Left hindlimb (tissue), 1 donor: ENCODE data around the gene PLCB4.
"Not testable (repeated sequence)": the region's sequence is repeated elsewhere in the genome, so short reads cannot be mapped to it uniquely, and the experiment has no call there.

Experiments
- DNase-seq: peaks from one replicate; pipeline ENCODE4 v3.0.0-alpha.2; 2018

Gene PLCB4

DNA sequence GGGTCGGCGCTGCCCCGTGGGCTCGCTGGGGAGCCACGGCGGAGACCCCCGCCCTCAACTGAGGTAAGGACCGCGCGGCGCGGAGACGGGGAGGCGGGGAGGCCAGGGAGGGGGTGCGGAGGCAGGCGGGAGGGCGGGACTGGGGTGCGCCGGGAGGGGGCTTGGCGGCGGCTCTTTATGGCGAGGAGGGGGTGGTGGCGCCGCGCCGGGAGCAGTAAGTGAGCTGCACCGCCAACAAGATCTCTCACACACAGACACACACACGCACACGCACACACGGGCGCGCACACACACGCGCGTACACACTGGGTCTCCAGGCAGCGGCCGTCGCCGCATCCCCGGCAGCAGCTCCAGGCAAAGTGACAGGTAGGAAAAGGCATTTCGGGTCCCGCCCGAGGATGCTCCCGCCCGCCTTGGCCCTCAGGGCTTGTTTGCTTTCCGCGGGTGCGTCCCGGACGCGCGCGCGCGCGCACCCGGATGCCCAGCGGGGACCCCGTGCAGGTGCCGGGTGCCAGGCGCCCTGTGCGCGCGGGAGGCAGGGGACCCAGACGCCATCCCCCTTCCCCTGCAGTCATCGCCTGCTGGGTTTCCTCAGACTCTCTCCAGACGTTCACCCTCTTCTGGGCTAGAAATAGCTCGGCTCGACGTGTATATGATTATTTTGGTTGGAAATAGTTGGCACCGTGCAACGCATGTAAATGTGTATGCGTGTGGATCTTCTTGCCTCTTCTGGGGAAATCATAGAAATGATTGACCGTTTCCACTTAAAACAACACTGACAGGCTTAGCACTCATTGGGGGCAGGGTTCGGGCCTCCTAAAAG is at the start of gene PLCB4:
TSS of gene PLCB4 (plus strand) at position 247 of the 823 bp plus-strand sequence. CDS start 238,728 bp downstream, outside the sequence.
- DNase-seq = peak; percentile 75

DNA sequence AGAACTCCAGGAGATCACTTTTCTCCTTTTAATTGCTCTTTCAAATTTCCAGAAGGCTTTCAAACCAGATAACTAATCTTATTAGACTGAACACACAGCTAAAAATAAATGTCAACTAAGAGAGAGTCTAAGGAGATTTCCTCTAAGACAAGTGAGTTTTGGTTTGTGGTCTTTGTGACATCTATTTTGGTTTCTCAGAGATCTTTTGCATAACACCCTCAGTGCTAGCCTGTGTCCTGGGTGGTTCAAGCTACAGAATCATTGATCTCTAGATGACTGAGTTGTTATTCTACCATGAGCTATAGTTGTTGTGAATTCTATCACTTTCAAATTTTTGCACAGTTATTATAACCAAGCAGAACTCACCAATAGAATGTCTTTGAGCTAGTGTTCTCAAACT is 49.1 kb upstream of the PLCB4 start:
- no peak for DNase-seq

DNA sequence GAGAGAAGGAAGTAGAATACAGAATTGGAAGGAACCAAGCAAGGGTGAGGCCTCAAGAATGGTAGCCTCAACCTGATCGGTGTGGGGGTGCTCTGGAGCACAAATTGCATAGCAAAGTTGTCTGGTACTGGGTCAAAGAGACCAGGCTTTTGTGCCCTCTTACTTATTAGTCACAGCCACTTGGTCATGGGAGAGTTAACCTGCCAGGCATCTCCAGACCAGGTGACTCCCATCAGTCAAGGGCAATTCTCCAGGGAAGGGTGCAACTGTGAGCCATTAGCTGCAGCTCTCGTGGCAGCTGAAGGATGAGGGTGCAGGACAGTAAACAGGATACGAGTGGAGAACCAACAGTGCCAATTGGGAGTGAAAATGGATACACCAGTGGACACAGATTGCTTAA is 47.7 kb upstream of the PLCB4 start:
- no peak for DNase-seq

DNA sequence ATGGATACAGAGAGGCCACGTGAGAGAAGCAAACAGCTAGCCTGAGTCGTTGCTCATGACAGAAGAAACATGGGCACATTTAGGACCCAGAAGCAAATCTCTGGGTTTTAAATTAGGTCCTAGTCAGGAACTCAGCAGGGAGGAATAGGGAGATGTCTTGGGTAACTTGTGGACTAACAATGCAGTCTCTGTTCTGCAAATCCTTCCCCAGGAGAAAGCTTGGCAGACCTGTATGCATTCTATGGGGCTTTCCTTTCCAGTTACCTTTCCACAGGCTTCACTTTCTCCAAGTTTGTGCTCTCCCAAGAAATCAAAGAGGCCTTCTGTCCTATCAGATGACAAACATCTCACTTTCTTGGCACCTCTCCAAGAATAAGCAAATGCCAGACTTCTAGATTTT is 47.2 kb upstream of the PLCB4 start:
- no peak for DNase-seq

DNA sequence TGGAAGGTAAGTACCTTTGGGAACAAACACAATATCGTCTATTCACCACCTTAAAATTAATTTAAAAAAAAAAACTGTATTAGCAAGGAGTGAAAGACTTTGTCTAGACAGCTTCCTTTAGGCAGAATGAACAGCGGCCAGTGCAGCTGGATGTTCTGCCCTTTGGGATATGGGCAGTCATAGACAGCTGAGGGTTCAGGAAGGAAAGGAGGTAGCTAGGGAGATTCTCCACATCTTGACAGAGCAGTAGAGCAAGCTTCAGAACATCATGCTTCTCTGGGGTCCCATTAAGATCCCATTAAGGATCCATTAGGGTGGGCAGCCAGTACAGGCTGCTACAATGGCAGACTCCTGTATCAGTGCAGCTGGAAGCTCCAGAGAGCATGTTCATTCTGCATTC is 46.5 kb upstream of the PLCB4 start:
- DNase-seq = no peak

DNA sequence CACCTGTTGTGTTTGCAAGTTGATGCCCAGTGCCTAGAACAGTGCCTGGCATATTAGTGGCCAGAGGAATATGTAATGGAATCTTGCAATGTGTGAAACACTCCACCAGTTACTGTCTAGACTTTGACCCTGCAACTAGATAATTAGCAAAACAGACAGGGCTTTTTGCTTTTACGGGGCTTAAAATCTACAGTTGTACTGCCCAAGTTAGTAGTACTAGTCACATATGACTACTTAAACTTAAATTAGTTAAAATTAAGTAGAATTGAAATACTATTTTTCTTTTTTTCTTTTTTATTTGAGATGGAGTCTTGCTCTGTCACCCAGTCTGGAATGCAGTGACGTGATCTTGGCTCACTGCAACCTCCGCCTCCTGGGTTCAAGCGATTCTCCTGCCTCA is 44.3 kb upstream of the PLCB4 start:
- no peak for DNase-seq

DNA sequence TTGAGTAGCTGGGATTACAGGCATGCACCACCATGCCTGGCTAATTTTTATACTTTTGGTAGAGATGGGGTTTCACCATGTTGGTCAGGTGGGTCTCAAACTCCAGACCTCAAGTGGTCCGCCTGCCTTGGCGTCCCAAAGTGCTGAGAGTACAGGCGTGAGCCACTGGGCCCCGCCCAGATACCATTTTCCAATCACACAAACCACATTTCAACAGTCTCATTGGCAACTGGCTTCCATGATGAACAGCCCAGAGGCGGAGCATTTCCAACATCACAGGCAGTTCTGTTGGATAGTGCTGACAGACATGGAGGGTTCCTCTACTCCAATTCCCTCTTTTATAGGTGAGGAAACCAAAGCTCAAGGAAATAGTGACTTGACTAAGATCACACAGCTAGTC is 43.9 kb upstream of the PLCB4 start:
- no peak for DNase-seq

DNA sequence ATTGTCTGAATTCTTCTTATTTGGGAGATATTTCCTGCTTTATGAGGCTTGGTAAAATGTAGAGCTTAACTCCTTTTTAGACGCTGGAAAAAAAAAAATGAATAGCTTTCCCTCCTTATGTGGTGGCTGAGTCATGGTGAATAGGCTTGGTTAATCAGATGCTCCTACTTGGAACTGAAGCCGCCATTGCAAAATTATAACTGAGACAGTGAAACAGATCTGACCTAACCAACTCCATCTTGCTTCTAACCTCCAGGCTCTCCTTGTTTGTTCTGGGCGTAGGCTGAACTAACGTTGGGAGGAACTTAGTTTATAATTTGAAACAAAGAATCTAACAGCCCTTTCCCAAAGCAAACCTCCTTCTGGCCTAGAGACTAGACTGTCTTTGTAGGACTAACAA is 43.2 kb upstream of the PLCB4 start:
- no peak for DNase-seq

DNA sequence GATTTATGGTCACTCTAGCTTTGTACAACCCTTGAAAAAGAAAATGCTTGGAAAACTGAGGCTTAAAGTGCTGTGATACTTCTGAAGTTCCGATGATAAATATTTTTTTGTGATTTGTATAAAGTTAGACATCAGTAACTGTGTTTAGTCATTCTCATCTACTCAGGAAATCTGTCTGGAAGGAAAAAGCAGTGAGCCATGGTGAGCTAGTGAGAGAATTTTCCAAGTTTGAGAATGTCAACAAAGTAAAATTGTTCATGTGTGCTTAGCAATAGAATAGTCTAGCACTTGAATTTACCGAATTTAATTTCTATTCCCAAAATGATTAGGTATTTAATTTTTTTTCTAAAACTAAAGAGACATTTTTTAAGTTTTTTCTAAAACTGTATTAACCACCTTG is 41.3 kb upstream of the PLCB4 start:
- DNase-seq = no peak

DNA sequence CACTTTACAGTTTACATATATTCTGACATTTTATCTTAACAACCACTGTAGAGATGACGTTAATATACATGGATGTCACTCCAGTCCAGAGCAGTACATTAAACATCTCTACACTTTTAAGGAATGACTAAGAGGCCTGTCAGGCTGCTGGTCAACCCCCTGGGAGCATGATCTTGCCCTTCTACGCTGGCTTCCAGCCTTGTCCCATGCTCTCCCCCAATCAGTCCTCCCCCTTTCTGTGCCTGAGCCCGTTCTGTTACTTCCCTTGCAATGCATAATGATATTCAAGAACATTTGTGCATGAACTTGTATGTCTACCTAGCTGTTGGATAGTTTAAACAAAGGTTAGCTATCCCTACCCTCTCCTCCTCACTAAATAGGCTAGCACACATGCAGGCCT is 40.5 kb upstream of the PLCB4 start:
- no peak for DNase-seq

DNA sequence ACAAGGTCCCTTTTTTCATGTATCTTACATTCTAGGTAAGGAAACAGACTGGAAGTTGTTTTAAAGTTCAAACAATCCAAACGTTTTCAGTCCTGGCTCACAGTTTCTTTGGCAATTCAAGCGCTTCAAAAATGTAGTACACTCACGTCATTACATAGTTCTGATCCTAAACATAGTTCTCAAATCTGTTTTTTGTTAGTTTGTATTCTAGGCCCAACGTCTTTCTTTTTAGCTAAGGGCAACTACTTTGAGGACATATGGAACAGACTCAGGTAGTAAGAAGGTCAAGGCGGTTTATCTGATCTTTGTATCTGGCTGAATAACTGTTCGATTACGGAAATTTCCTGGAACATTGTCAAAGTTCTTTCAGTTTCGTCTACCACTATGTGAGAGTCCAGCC is 36.9 kb upstream of the PLCB4 start:
- DNase-seq = no peak

DNA sequence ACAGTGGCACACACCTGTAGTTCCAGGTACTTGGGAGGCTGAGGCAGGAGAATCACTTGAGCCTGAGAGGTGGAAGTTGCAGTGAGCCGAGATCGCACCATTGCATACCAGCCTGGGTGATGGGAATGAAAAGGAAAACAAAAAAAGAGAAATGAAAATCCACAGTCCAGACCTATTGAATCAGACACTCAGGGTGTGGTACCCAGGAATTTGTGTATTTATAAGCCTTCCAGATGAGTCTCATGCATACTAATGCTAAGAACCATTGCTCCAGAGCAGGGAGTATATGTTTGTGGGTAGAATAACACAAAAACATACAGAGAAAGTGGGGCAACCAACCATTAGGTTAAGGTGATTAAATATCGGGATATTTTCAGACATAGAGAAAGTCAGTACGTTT is 36.1 kb upstream of the PLCB4 start:
- DNase-seq = no peak

DNA sequence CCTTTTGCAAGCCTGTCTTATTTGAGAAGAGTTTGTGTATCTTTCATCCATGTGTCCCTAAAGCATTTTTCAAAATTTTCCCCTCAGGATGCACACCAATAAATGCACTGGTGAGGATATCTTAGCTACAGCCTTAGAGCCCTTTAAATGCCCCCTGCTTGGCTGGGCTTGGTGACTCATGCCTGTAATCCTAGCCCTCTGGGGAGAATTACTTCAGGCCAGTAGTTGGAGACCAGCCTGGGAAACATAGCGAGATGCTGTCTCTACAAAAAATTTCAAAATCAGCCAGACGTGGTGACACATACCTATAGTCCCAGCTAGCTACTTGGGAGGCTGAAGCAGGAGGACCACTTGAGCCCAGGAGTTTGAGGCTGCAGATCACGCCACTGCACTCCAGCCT is 33.8 kb upstream of the PLCB4 start:
- no peak for DNase-seq

DNA sequence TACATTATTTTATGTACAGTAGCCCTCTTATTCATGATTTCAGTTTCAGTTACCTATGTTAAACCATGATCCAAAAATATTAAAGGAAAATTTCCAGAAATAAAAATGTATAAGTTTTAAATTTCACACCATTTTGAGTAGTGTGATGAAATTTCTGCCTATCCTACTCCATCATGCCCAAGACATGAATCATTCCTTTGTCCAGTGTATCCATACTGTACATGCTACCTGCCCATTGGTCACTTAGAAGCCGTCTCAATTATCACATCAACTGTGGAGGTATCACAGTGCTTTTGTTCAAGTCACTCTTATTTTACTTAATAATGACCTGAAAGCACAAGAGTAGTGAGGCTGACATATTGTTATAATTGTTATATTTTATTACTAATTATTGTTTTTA is 32.3 kb upstream of the PLCB4 start:
- no peak for DNase-seq

DNA sequence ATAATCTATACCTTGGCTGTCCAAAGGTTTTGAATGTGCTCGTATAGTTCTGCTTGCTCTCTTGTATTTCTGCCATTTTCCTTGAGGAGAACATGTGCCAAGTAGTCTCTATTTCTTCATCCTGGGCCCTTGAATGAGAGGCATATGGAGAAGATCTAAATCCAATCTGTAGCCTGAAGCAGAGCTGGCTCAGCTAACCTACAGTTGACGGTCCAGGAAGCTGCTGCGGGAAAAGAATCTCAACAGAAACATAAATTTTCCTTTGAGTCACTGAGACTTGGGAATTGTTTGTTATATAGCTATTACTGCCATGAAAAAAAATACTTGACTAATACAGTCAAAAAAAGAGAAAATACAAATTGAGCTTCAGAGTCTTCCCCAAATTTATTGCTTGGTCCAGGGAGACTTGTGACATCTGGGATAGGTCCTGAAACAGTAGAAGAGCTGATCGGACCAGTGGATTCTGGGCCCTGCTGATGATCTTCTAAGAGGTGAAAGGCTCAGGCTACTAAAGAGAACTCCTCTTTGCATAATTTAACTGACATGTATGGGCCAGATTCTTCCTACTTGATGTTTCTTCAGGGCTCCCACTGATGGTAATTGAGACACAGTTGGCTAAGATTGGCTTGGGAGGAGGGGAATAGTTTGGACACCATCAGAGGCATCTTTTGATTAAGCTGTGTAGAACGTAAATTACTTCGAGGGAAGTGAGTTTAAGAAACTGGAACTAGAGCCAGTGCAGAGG is 29.9 kb upstream of the PLCB4 start:
- no peak for DNase-seq

DNA sequence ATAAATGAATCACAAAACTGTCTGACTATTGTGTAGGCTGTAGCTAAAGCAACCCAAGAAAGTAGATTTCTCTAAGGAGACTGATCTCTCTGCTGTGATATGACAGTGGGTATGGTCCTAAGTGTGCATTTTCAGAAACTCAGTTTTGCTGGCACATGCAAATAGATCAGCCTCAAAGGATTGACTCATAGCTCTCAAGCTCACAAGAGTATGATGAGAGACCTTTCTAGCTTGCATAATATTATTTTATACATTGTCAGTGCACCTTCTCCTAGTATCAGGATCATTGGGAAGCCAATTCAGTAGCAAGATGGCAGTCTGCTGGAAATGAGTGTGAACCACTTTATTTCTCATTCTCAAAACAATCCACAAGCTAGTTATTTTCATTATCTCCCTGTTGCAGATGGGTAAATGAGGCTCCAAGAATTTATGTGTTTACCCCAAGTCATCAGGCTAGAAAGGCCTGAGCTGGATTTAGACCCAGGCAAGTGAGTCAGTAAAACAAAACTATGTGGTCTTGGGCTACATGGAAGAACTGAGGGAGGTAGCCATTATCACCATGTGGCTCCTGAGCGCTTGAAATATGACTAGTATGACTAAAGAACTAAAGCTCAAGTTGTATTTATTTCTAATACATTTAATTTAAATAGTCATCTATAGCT is 27.9 kb upstream of the PLCB4 start:
- no peak for DNase-seq

DNA sequence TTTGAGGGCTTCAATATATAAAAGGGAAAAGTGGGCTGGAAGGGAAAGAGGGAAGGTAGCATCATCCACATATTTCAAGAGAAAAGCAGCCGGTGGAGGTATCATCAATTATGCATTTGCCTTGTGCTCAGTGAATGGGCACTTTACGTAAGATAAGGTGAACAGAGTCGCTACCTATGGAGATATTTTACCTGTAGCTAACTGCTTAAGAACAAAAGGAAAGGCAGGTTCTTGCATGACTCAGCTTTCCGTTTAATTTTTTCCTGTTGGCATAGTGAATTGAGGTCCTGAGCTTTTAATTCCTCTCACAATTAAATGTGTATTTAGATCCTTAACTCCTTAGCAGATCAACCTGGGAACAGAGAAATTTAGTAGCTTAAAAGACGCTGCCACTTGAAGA is 25.5 kb upstream of the PLCB4 start:
- no peak for DNase-seq

DNA sequence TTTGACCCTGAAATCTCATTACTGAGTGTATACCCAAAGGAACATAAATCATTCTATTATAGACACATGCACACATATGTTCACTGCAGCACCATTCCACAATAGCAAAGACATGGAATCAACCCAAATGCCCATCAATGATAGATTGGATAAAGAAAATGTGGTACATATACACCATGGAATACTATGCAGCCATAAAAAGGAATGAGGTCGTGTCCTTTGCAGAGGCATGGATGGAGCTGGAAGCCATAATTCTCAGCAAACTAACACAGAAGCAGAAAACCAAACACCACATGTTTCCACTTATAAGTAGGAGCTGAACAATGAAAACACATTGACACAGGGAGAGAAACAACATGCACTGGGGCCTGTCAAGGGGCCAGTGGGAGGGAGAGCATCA is 21.0 kb upstream of the PLCB4 start:
- not testable (repeated sequence) for DNase-seq

DNA sequence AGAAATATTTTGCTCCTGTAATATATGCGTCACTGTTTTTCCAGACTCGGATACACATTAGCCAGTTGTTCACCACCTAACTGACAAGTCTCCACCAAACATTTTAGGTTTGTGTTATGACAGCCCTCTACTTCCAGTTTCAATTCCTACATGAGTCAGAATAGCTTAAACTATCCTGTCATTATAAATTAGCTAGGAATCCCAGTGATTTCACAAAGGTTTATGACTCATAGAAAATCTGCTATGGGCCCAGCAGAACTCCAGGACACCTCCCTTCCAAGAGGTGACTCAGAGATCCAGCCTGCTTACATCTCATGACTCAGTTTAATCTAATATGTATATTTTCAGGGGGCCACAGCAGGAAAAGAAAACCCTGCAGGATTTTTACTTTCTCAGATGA is 17.4 kb upstream of the PLCB4 start:
- no peak for DNase-seq

DNA sequence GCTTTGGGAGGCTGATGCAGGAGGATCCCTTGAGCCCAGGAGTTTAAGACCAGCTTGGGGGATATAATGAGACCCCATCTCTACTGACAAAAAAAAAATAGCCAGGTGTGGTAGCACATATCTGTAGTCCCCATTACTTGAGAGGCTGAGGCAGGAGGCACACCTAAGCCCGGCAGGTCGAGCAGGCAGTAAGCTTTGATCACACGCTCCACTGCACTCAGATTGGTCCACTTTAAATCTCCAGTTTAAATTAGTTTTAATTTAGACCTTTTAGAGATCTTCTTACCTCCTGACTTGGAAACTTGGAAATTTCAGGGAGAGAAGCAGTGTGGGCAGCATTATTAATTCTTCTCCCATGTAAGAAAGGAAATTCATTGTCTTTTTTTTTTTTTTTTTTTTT is 16.8 kb upstream of the PLCB4 start:
- no peak for DNase-seq

DNA sequence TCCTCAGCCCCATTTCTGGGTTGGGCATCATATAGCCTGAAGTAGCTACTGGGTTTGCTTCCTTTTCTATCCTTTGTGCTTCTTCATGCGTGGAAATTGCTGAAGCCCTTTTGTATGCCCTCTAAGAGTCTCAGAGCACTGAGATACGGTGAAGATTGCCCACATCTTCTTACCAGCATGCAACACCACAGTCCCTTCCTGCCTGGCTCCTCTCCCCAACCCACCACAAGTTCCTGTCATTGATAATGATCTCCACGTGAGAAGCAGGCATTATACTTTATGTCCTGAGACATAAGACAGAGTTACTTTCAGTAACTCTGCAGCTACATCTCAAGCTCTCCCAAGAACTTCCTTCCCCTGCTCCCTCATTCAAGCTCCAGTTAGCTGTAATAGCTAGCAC is 15.8 kb upstream of the PLCB4 start:
- no peak for DNase-seq

DNA sequence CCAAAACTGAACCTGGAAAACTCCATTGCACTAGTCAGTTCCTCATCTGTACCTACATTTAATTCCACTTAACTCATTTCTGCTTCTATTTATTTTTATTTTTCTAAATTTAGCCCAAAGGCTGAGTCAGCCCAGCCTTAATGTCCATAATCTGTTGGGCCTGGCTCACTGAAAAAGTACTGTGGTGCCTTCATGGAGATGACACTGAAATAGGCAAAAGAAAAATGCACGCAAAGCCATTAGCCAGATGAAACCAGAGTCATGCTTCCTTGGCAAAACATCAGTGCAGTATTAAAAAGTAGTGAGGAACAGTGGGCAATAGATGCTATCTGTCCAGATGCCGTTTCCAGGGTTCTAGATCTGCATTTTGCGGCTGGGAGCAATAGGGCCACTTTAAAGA is 14.7 kb upstream of the PLCB4 start:
- no peak for DNase-seq

DNA sequence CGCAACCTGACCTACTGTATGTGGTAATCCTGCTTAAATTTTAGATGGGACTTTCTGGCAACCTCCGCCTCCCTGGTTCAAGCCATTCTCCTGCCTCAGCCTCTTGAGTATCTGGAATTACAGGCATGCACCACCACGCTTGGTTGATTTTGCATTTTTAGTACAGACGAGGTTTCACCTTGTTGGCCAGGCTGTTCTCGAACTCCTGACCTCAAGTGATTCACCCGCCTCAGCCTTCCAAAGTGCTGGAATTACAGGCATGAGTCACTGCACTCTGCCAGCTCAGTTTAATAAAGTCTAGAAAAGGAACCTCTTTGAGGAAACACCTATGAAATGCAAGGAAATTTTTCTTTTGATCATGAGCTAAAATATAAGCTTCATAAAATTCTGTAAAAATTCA is 9.0 kb upstream of the PLCB4 start:
- no peak for DNase-seq

DNA sequence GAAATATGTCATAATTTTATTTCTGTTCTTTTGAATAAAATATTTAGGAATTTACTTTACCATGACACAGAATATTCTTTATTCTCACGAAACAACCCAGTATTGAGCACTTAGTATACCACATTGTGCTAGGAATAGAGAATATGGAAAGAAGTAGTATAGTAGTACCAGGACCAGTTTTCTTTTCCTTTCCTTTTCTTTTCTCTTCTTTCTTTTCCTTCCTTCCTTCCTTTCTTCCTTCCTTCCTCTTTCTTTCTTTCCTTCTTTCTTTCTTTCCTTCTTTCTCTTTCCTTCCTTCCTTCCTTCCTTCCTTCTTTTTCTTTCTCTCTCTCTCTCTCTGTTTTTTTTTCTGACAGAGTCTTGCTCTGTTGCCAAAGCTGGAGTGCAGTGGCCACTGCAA is 7.5 kb upstream of the PLCB4 start:
- DNase-seq = no peak
